Measurements from ENCODE around the gene KRTAP10-11. TPM values are rescaled to one million over a fixed set of nuclear protein-coding genes. Genes with fewer than 3 reads are reported as not detected.

Gene KRTAP10-11
- total and polyA plus RNA-seq, 2 of the 8 experiments (the other 6 are each of a cell fraction or from before 2014, with no cell fraction given), result not detected

- no peak for TF ChIP-seq EGR1 (IDR thresholded peaks at IDR 0.05; ENCODE audit: borderline replicate concordance, low read depth, low read length)
- no peak for TF ChIP-seq HDAC6 (IDR thresholded peaks at IDR 0.05; ENCODE audit: low read depth, low read length)
- TF ChIP-seq SP2 (IDR thresholded peaks at IDR 0.05; ENCODE audit: low read length), result no peak
- no peak for TF ChIP-seq SP4 (IDR thresholded peaks at IDR 0.05; ENCODE audit: low read length)
- TF ChIP-seq, protein P1, sequence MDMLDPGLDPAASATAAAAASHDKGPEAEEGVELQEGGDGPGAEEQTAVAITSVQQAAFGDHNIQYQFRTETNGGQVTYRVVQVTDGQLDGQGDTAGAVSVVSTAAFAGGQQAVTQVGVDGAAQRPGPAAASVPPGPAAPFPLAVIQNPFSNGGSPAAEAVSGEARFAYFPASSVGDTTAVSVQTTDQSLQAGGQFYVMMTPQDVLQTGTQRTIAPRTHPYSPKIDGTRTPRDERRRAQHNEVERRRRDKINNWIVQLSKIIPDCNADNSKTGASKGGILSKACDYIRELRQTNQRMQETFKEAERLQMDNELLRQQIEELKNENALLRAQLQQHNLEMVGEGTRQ (IDR thresholded peaks at IDR 0.05; ENCODE audit: low read length), result no peak
- no peak for TF ChIP-seq ASH2L (IDR thresholded peaks at IDR 0.05; ENCODE audit: low read length)
- no peak for TF ChIP-seq ZNF274 (IDR thresholded peaks at IDR 0.05; ENCODE audit: borderline replicate concordance, extremely low read depth, low read length)
Measured at GRCh38 chr21:44653656-44654575, 7.7 kb downstream of the KRTAP10-11 start (continued).
